Endothelial cell (in vitro differentiated cells): ENCODE results near the gene PRMT1. TPM values are rescaled to one million over a fixed set of nuclear protein-coding genes. Genes with fewer than 3 reads are reported as not detected.

Source experiments
- DNase-seq: peaks from one replicate; pipeline ENCODE4 v3.0.0; 2021; ENCODE audit warnings: low spot score
- H3K27ac Mint-ChIP-seq: one replicate; pipeline ENCODE4 v1.8.0; 2021; ENCODE audit warnings: mixed read lengths, inconsistent platforms; ENCODE audit not compliant: unreplicated experiment
- H3K27me3 Mint-ChIP-seq: one replicate; pipeline ENCODE4 v1.8.0; 2021; ENCODE audit warnings: mild to moderate bottlenecking, moderate library complexity, mixed read lengths, inconsistent platforms; ENCODE audit not compliant: unreplicated experiment
- H3K36me3 Mint-ChIP-seq: one replicate; pipeline ENCODE4 v1.8.0; 2021; ENCODE audit warnings: mild to moderate bottlenecking, low read depth, mixed read lengths, inconsistent platforms; ENCODE audit not compliant: unreplicated experiment
- H3K4me1 Mint-ChIP-seq: one replicate; pipeline ENCODE4 v1.8.0; 2021; ENCODE audit warnings: mild to moderate bottlenecking, mixed read lengths, inconsistent platforms; ENCODE audit not compliant: unreplicated experiment
- H3K4me3 Mint-ChIP-seq: one replicate; pipeline ENCODE4 v1.8.0; 2021; ENCODE audit warnings: mild to moderate bottlenecking, mixed read lengths, inconsistent platforms; ENCODE audit not compliant: unreplicated experiment
- H3K9me3 Mint-ChIP-seq: one replicate; pipeline ENCODE4 v1.8.0; 2021; ENCODE audit warnings: mixed read lengths, inconsistent platforms; ENCODE audit not compliant: unreplicated experiment
- total RNA-seq: library from RNA; stranded (reverse); fragmentation: NEBNext Ultra II Directional; extraction: Animal tissue kit (Norgen Biotek cat#: 25700); gene quantifications from one replicate; pipeline ENCODE4 v1.2.1, GENCODE V29; 2021; ENCODE audit not compliant: unreplicated experiment
- TF ChIP-seq, protein P1 (sequence below): fragments of 200-600 bp; sonication (generic); IDR thresholded peaks from one replicate; pipeline ENCODE4 v1.5.0; 2021; ENCODE audit warnings: antibody characterized with exemption; ENCODE audit not compliant: unreplicated experiment

PRMT1 gene
- total RNA-seq, 1 donor from 2014 or later = 175 TPM

GRCh38 chr19:49658566-49659442 is 18.3 kb upstream of the PRMT1 start:
- H3K27ac Mint-ChIP-seq = peak overlapping the region; percentile 52
- H3K4me3 Mint-ChIP-seq = peak overlapping the region; percentile 21
- no peak for DNase-seq
- H3K36me3 Mint-ChIP-seq = peaks cover 46% of the 10 kb centered on the region
- TF ChIP-seq, protein P1, sequence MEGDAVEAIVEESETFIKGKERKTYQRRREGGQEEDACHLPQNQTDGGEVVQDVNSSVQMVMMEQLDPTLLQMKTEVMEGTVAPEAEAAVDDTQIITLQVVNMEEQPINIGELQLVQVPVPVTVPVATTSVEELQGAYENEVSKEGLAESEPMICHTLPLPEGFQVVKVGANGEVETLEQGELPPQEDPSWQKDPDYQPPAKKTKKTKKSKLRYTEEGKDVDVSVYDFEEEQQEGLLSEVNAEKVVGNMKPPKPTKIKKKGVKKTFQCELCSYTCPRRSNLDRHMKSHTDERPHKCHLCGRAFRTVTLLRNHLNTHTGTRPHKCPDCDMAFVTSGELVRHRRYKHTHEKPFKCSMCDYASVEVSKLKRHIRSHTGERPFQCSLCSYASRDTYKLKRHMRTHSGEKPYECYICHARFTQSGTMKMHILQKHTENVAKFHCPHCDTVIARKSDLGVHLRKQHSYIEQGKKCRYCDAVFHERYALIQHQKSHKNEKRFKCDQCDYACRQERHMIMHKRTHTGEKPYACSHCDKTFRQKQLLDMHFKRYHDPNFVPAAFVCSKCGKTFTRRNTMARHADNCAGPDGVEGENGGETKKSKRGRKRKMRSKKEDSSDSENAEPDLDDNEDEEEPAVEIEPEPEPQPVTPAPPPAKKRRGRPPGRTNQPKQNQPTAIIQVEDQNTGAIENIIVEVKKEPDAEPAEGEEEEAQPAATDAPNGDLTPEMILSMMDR = no peak
- H3K9me3 Mint-ChIP-seq = no peaks in the 10 kb centered on the region
- H3K27me3 Mint-ChIP-seq = peaks cover 22% of the 10 kb centered on the region
- no peaks in the 10 kb centered on the region for H3K4me1 Mint-ChIP-seq

GRCh38 chr19:49660338-49660961 is 16.6 kb upstream of the PRMT1 start:
- H3K4me3 Mint-ChIP-seq = peak overlapping the region; percentile 76

DNA sequence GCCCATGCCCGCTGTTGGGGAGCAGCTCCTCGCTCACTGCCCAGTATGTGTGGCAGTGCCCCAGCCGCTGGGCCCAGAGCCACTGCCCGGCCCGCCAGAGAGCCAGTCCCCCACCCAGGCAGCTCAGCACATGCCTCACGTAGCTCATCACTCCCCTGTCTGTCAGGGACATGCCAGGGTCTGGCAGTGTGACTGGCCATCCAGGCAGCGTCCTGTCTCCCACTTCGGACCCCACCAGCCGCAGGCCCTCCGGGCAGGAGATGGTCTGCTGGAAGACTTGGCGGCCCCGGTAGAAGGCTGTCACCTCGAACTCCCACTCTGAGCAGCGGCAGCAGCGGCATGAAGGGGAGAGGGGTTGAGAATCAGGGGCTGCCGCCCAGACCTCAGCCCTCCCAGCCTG is 15.1 kb upstream of the PRMT1 start:
- Mint-ChIP-seq H3K4me3 (no peak overlapping the region), H3K4me1 (peaks cover 17% of the 10 kb centered on the region), H3K27ac (no peak overlapping the region), H3K9me3 (no peaks in the 10 kb centered on the region), H3K36me3 (peaks cover 36% of the 10 kb centered on the region), H3K27me3 (peaks cover 25% of the 10 kb centered on the region)
- no peak for DNase-seq
- TF ChIP-seq, protein P1 = no peak

More at GRCh38 chr19:49660338-49660961, 16.6 kb upstream of the PRMT1 start:
- TF ChIP-seq, protein P1 = no peak
- Mint-ChIP-seq H3K27me3 (peaks cover 28% of the 10 kb centered on the region), H3K36me3 (peaks cover 47% of the 10 kb centered on the region), H3K9me3 (no peaks in the 10 kb centered on the region), H3K27ac (no peak overlapping the region), H3K4me1 (peaks cover 11% of the 10 kb centered on the region)
- no peak for DNase-seq

DNA sequence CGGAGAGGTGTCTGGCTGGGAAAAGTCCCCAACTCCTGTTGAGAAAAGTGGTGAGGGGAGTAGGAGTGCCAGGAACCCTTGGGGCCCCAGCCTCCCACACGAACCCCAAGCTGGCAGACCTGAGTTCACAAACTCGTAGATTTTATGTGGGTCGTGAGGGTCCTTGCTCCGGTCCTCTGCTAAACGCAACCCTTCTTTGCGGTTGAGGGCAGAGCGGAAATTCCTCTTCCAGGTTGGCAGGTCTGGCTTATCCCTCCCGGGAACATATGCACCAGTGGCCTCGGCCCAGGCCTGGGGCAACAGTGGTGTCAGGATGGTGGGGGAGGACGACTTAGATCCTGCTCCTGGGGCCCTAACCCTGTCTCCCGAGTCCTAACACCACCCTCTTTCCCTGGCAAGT is 13.8 kb upstream of the PRMT1 start:
- Mint-ChIP-seq H3K27me3 (peaks cover 30% of the 10 kb centered on the region), H3K4me3 (peak overlapping the region; percentile 56), H3K36me3 (peaks cover 31% of the 10 kb centered on the region), H3K9me3 (no peaks in the 10 kb centered on the region), H3K4me1 (peaks cover 17% of the 10 kb centered on the region), H3K27ac (peak overlapping the region; percentile 24)
- no peak for DNase-seq
- TF ChIP-seq, protein P1 = no peak
